HL-60/S4 treated with retinoic acid at 250 ng/mL for 4 days and 3 days (cell line): ENCODE data around the gene COX7A2.

Experiments
- in situ Hi-C: fragments of 300-500 bp; cut with MboI; formaldehyde crosslinking; loops from 2 replicates; pipeline ENCODE4 v1.7.0; 2022; ENCODE audit warnings: low sequenced_read_pairs

Gene COX7A2

GRCh38 chr6:75243333-75244062 lies at the start of gene COX7A2:
Gene COX7A2, minus strand, starts transcription at chr6:75243801. Its CDS starts 67 bp downstream, at chr6:75243734.
- in situ Hi-C loops: no loop called here

- in situ Hi-C loops: no loop called here
These were observed 49.0 kb upstream of the COX7A2 start for GRCh38 chr6:75292555-75292954.

- in situ Hi-C loops: no loop called here
These were observed 48.1 kb upstream of the COX7A2 start for GRCh38 chr6:75291744-75292143.

- in situ Hi-C loops: no loop called here
These were observed 47.7 kb upstream of the COX7A2 start for GRCh38 chr6:75291331-75291730.

- in situ Hi-C loops: no loop called here
These were observed 46.7 kb upstream of the COX7A2 start for GRCh38 chr6:75290136-75290945.

- in situ Hi-C loops: no loop called here
These were observed 44.4 kb upstream of the COX7A2 start for GRCh38 chr6:75288023-75288422.

- in situ Hi-C loops: no loop called here
These were observed 43.8 kb upstream of the COX7A2 start for GRCh38 chr6:75287424-75287823.

GRCh38 chr6:75286955-75287354 lies 43.4 kb upstream of the COX7A2 start:
- in situ Hi-C loops: no loop called here

GRCh38 chr6:75285283-75285639 lies 41.7 kb upstream of the COX7A2 start:
- in situ Hi-C loops: no loop called here

GRCh38 chr6:75284632-75285282 lies 41.2 kb upstream of the COX7A2 start, which contains the start of gene TMEM30A:
Gene TMEM30A, minus strand, starts transcription at chr6:75284792. Its CDS starts 154 bp downstream, at chr6:75284638.
- in situ Hi-C loops: no loop called here

- in situ Hi-C loops: no loop called here
These were observed 40.5 kb upstream of the COX7A2 start for GRCh38 chr6:75283907-75284631.

GRCh38 chr6:75282706-75283105 lies 39.1 kb upstream of the COX7A2 start:
- in situ Hi-C loops: no loop called here

GRCh38 chr6:75281653-75282052 lies 38.1 kb upstream of the COX7A2 start:
- in situ Hi-C loops: no loop called here

- in situ Hi-C loops: no loop called here
These were observed 36.7 kb upstream of the COX7A2 start for GRCh38 chr6:75280131-75280855.

- in situ Hi-C loops: no loop called here
These were observed 35.8 kb upstream of the COX7A2 start for GRCh38 chr6:75279418-75279817.

GRCh38 chr6:75278474-75279077 lies 35.0 kb upstream of the COX7A2 start:
- in situ Hi-C loops: no loop called here

- in situ Hi-C loops: no loop called here
These were observed 31.5 kb upstream of the COX7A2 start for GRCh38 chr6:75275067-75275466.

GRCh38 chr6:75273009-75273408 lies 29.4 kb upstream of the COX7A2 start:
- in situ Hi-C loops: loop anchor here (25.0 kb wide), 1 partner anchor 264 kb away; no protein-coding TSS in a partner anchor

GRCh38 chr6:75272145-75272840 lies 28.7 kb upstream of the COX7A2 start:
- in situ Hi-C loops: loop anchor here (25.0 kb wide), 1 partner anchor 265 kb away; no protein-coding TSS in a partner anchor
